KMS-11 (cell line): ENCODE results near the gene NAV2.

Source experiments
- H2AFZ ChIP-seq: fragments of 200-600 bp; sonication (generic); 2 replicates; pipeline ENCODE4 v1.6.1; 2016; ENCODE audit warnings: antibody characterized with exemption, mixed run types, low read depth
- H3K27ac ChIP-seq: fragments of 200-600 bp; sonication (generic); 2 replicates; pipeline ENCODE4 v1.6.1; 2016; ENCODE audit warnings: mild to moderate bottlenecking, mixed run types
- H3K27me3 ChIP-seq: fragments of 200-600 bp; sonication (generic); 2 replicates; pipeline ENCODE4 v1.6.1; 2017; ENCODE audit warnings: mild to moderate bottlenecking, low read depth, mixed run types, moderate library complexity; ENCODE audit not compliant: insufficient read depth
- H3K36me3 ChIP-seq: fragments of 200-600 bp; sonication (generic); 2 replicates; pipeline ENCODE4 v1.6.1; 2017; ENCODE audit warnings: mild to moderate bottlenecking, mixed run types; ENCODE audit not compliant: insufficient read depth
- H3K4me1 ChIP-seq: fragments of 200-600 bp; sonication (generic); 2 replicates; pipeline ENCODE4 v1.6.1; 2016; ENCODE audit warnings: mild to moderate bottlenecking, low read depth, mixed run types; ENCODE audit not compliant: poor library complexity, severe bottlenecking
- H3K4me2 ChIP-seq: fragments of 200-600 bp; sonication (generic); 2 replicates; pipeline ENCODE4 v1.7.0; 2016; ENCODE audit warnings: mild to moderate bottlenecking, mixed run types
- H3K4me3 ChIP-seq: fragments of 200-600 bp; sonication (generic); IDR thresholded peaks from 2 replicates; pipeline ENCODE4 v1.6.1; 2017; ENCODE audit warnings: low read depth, low read length, mixed read lengths; ENCODE audit not compliant: insufficient read depth
- H3K79me2 ChIP-seq: fragments of 200-600 bp; sonication (generic); 2 replicates; pipeline ENCODE4 v1.6.1; 2016; ENCODE audit warnings: low read depth, mixed run types; ENCODE audit not compliant: insufficient read depth
- H3K9ac ChIP-seq: fragments of 200-600 bp; sonication (generic); 2 replicates; pipeline ENCODE4 v1.6.1; 2016; ENCODE audit warnings: mild to moderate bottlenecking, mixed run types
- H4K20me1 ChIP-seq: fragments of 200-600 bp; sonication (generic); 2 replicates; pipeline ENCODE4 v1.6.1; 2016; ENCODE audit warnings: mild to moderate bottlenecking, mixed run types; ENCODE audit not compliant: insufficient read depth
- TF ChIP-seq, protein P1 (sequence below): fragments of 200-600 bp; sonication (generic); conservative IDR thresholded peaks from 2 replicates; pipeline ENCODE4 v1.6.1; 2017; ENCODE audit warnings: low read depth, mild to moderate bottlenecking, antibody characterized with exemption, low read length, moderate library complexity, mixed read lengths

NAV2 gene

DNA sequence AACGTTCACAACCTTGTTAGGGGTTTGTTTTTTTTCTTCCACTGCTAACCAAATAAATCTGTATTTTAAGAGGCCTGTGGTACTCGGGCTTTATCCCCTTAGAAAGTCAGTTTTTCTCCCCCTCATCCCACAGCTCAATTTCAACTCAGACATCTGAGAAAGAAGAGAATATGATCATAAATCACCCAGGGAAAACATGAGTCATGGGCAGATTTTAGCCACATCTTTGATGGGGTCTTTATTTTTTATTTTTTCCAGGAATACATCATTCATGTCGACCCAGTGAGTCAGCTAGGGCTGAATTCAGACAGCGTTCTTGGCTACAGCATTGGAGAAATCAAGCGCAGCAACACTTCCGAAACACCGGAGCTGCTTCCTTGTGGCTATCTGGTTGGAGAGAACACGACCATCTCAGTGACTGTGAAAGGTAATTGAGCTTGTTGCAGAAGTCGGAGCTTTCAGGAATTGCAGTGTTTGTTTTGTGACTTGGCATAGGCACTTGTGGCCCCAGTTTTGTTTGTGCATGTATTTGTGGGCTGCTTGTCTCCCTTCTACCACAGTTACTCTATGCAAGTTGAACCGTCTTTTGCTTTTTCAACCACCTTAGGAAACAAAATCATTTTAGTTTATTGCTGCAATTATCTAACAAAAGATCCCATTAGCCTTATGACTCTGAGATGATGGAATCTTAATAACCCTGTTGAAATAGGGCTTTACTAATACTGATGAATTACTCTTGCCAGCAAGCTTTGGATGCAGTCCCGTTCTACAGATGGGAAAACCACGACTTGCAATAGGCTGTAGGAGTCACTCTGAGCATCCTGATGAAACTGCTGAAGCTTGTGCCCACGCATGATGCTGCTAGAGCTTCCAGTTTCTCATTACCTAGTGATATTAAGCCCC, 384.9 kb downstream of the NAV2 start:
- Histone ChIP-seq H4K20me1 (no peaks in the 10 kb centered on the region), H3K27me3 (no peaks in the 10 kb centered on the region), H2AFZ (no peak overlapping the region), H3K79me2 (no peaks in the 10 kb centered on the region), H3K4me3 (no peak overlapping the region), H3K36me3 (no peaks in the 10 kb centered on the region), H3K4me1 (no peaks in the 10 kb centered on the region), H3K27ac (no peak overlapping the region), H3K4me2 (no peak overlapping the region), H3K9ac (no peak overlapping the region)
- TF ChIP-seq, protein P1, sequence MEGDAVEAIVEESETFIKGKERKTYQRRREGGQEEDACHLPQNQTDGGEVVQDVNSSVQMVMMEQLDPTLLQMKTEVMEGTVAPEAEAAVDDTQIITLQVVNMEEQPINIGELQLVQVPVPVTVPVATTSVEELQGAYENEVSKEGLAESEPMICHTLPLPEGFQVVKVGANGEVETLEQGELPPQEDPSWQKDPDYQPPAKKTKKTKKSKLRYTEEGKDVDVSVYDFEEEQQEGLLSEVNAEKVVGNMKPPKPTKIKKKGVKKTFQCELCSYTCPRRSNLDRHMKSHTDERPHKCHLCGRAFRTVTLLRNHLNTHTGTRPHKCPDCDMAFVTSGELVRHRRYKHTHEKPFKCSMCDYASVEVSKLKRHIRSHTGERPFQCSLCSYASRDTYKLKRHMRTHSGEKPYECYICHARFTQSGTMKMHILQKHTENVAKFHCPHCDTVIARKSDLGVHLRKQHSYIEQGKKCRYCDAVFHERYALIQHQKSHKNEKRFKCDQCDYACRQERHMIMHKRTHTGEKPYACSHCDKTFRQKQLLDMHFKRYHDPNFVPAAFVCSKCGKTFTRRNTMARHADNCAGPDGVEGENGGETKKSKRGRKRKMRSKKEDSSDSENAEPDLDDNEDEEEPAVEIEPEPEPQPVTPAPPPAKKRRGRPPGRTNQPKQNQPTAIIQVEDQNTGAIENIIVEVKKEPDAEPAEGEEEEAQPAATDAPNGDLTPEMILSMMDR, result no peak

DNA sequence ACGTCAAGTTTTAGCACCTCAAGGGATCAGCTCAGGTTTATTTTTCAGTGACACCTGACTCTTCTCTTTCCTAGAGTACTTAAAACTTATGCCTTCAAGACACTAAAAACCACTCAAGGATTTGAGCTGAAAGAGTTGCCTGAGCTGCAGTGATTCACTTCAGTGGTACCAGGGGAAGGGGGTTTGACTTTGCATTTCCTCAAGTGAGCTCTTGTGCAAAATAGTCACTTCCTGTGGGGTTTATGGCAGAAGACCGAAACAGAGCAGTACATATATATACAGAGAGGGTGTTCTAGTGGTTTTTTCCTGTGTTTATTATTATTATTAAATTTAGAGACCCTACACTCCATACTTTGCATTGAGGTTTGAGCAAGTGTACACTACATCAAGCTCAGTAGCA, 386.9 kb downstream of the NAV2 start:
- TF ChIP-seq, protein P1, result no peak
- Histone ChIP-seq H3K36me3 (no peaks in the 10 kb centered on the region), H3K9ac (no peak overlapping the region), H4K20me1 (no peaks in the 10 kb centered on the region), H3K79me2 (no peaks in the 10 kb centered on the region), H3K27ac (no peak overlapping the region), H3K27me3 (no peaks in the 10 kb centered on the region), H3K4me2 (no peak overlapping the region), H3K4me1 (no peaks in the 10 kb centered on the region), H3K4me3 (no peak overlapping the region), H2AFZ (no peak overlapping the region)

DNA sequence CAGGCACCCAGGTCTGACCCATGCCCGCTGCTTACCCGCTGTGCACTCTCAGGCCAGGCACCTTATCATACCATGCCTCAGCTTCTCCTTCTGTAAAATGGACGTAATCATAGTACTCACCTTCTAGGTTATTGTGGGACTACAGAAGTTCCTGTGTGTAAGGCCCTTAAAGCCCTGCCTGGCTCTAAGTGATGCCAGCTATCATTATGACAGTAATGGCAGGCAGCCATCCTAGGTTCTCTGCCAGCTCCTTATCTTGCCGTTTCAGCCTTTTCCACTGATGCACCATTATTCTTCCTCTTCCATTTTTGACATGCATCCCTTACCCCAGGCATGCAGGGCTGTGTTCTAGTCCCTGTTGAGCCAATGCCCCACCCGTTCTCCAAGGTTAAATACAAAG, 389.8 kb downstream of the NAV2 start:
- no peak overlapping the region for H2AFZ ChIP-seq
- H3K27me3 ChIP-seq, result no peaks in the 10 kb centered on the region
- H3K36me3 ChIP-seq, result no peaks in the 10 kb centered on the region
- H4K20me1 ChIP-seq, result no peaks in the 10 kb centered on the region
- H3K4me3 ChIP-seq, result no peak overlapping the region
- no peak overlapping the region for H3K4me2 ChIP-seq
- H3K4me1 ChIP-seq, result no peaks in the 10 kb centered on the region
- TF ChIP-seq, protein P1, result no peak
- H3K9ac ChIP-seq, result no peak overlapping the region
- H3K79me2 ChIP-seq, result no peaks in the 10 kb centered on the region
- H3K27ac ChIP-seq, result no peak overlapping the region

DNA sequence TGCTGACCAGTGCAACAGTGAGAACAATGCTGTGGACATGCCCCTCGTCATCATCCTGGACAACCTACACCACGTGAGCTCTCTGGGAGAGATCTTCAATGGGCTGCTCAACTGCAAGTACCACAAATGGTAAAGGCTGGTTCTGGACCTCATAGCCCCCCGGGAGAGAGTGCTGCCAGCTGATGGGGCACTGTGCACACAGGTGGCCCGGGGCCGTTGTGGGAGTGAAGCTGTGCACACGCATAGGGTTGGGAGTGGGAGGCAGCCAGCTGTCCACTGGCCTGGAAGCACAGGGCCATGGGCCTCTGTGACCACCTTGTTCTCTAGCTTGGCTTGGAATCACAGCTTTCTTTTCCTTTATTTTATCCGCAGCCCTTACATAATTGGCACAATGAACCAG, 390.6 kb downstream of the NAV2 start:
- Histone ChIP-seq H3K4me1 (no peaks in the 10 kb centered on the region), H3K36me3 (no peaks in the 10 kb centered on the region), H4K20me1 (no peaks in the 10 kb centered on the region), H3K27ac (no peak overlapping the region), H3K79me2 (no peaks in the 10 kb centered on the region), H3K4me3 (no peak overlapping the region), H3K27me3 (no peaks in the 10 kb centered on the region), H2AFZ (no peak overlapping the region), H3K9ac (no peak overlapping the region), H3K4me2 (no peak overlapping the region)
- TF ChIP-seq, protein P1, result no peak
